GOT3 (cell line): ENCODE results near the gene TM2D3.

Source experiments
- DNase-seq: peaks from one replicate; lab custom pipeline; 2025; ENCODE audit warnings: mixed read lengths; lab: John Stamatoyannopoulos, UW

TM2D3 gene

GRCh38 chr15:101623367-101624304 lies 28.5 kb downstream of the TM2D3 start:
- DNase-seq: no peak

- DNase-seq: no peak
These were observed 30.2 kb downstream of the TM2D3 start for GRCh38 chr15:101621961-101622360.

DNA sequence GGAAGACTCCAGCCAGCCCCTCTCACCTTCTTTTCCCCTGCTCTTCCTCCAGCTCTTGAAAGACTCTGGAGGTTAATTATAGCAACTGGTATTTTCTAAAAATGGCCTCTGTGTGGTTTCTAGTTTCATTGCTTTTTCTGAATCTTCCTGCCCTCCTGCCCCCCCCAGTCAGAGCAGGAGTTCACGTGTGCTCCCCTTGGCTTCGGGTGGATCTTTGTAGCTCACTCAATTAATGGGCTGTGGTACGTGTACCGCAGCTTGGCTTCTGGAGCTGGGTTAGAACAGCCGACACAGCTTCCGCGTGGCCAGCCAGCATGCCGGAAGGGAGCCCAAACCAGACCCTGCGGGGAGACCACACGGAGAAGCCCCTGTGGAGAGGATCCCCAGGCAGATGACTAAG lies 31.5 kb downstream of the TM2D3 start:
- DNase-seq: no peak

GRCh38 chr15:101619615-101619865 lies 32.6 kb downstream of the TM2D3 start:
- no peak for DNase-seq

DNA sequence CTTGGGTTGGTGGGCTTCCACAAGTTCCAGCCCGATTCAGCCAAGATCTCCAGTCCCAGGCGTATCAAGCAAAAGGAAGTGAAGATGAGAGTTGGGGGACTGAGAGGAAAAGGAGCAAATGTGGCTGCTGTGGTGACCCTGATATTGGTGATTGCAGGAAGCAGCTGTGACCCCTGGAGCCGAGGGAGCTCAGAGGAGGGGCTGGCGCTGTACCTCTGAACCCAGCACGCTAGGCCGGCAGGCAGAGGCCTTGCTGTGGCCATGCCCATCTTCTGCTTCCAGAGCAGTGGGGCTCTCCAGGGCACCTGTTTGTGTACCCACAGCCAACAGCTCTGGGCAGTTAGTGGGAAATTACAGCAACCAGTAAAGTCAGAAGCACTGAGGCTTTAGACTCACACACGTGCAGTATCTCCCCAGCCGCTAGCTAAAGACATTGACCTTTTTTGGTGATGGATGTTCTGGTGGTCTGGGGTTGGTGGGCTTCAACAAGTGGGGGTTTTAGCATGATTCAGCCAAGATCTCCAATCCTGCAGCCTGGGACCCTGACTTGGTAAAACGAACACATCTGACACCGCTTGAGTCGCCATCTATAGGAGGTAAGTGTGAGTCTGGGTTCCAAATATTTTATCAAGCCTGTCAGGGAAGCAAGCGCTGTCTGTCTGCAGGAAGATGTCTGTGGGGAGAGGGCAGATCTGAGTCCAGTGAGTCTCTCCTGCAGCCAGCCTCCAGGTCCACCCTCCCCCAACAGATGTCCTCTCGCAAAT lies 33.1 kb downstream of the TM2D3 start:
- no peak for DNase-seq

- no peak for DNase-seq
These were observed 34.1 kb downstream of the TM2D3 start for GRCh38 chr15:101618076-101618475.

GRCh38 chr15:101617390-101617965 lies 34.7 kb downstream of the TM2D3 start:
- no peak for DNase-seq

DNA sequence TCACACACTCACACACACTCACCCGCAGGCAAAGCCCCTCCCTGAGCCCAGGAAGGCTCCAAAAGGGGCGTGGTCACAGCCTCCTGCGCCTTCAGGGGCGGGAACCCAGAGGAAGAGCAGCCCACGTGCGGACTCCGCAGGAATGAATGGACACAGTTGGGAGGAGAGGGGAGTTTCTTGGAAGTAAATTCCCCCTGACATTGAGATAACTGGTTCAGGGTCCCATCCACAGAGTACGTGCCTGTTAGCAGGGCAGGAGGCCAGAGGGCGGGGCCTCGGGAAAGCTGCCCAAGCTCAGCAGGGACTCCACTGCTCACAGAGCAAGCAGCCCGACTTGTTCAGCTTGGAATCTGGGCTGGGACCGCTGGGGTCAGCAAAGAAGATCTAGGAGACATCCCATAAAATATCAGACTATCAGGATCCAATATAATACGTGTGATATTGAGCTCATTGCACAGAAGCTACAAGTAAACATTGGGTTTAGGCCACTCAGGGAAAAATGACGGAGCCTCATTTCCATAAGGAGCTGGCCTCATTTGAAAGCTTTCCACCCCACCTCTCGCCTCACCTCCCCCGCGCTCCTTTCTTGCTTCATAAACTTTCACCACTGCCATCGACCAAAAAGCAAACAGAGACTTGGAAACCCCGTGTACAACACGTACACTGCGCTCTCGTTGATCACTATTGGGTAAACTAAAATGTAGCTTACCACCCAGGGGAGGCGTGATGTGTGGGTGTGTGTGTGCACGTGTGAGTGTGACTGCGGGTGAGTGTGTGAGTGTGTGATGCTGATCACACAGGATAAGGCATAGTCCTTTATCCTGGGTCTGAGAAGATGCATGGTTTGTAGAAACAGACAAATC lies 36.0 kb downstream of the TM2D3 start:
- no peak for DNase-seq

GRCh38 chr15:101615414-101615985 lies 36.7 kb downstream of the TM2D3 start:
- no peak for DNase-seq

DNA sequence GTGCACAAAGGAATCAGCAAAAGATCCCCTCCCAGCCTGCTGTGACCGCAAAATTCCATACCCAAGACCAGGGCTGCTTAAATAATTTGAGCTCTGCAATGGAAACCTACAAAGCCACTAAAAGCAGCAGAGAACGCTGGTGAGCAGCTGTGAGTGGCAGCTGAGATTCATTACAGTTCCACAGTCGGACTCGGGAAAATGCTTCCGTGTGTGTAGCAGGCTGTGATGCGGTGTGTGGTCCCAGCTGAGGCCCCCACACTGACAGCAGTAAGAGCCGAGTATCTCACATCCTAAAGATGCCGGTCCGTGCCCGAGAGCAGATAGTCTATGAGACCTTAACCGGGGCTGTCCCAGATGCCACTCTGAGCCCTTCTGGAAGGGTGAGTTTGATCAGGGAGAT lies 37.4 kb downstream of the TM2D3 start:
- DNase-seq: no peak

DNA sequence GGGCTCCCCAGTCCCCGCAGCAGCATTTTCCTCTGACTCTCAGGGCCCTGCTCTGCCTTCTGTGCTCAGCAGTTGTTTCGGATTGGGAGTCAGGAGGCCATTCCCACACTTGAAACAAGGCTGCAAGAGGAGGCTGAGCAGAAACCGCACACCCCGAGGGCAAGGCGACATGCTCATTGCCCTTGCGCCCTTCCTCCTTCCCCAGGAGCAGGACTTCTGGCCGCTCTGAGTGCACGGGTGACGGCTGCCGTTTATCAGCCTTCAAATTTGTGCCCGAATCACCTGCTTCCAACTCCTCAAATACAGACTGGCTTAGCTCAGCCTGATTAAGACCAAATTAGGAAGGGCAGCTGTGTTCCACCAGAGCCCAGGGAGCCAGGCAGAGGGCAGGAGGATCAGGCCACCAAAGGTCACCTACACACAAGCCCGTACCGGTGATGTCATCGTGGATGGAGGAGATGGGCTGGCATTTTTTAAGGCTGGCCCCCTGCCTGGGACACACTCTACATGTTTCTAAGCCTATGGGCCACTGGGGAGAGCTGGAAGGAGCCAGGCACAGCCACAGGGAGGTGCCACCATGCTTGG lies 38.1 kb downstream of the TM2D3 start:
- DNase-seq: no peak

- DNase-seq: no peak
These were observed 38.8 kb downstream of the TM2D3 start for GRCh38 chr15:101613130-101614000.

- DNase-seq: no peak
These were observed 39.5 kb downstream of the TM2D3 start for GRCh38 chr15:101612676-101613075.

- DNase-seq: no peak
These were observed 40.4 kb downstream of the TM2D3 start for GRCh38 chr15:101611580-101612299.

DNA sequence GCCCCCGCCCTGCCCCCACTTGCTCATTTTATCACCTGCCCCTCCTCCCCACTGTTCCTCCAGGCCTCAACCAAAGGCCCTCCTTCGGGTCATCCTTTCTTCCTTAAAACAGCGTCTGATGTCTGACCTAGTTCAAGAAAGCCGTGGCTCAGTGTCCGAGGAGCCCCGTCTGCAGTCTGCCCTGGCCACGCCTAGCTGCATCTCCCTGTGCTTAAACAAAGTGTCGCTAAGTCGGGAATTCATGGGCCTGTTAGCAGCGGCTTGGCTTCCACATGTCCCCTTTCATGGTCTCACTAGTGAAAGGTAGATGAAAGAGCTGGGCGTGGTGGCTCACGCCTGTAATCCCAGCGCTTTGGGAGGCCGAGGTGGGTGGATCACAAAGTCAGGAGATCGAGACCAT lies 41.2 kb downstream of the TM2D3 start:
- DNase-seq: no peak

GRCh38 chr15:101610611-101611000 lies 41.6 kb downstream of the TM2D3 start:
- no peak for DNase-seq

DNA sequence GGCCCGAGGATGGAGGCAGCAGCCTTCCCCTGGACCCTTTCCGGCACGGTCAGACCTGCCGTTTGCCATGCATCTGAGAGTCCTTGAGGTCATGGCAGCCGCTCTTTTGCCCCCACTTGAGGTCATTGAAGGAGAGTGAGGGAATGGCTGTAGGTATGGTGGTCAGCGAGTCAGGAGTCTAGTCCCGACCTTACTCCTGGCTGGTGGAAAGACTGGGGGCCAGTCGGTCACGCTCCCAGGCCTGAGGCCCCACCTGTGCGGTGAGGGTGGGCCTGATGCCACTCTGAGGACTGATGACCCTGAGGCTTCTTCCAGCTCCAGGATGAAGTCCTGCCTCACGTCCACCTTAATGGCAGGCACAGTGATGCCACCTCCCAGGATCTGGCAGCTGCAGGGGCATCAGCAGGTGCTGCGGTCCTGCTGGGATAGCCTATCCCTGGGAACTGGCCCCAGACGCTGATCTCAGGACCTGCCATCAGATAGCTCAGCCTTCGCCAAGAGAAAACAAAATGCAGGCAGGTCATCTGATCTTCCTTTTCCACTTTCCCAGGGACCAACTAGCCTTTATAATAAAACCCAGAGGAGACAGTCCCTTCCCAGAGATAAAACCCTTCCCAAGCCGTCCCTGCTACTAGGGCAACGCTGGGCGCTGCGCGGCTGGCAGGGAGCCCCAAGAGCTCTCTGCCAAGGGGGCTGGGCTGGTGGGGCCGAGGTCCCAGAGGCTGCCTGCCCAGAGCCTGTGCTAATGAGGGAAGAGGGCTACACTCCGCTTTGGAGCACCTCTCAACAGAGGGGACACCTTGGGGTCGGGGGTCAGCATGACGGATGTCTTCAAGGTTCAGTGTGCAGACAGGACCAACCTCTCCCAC lies 42.2 kb downstream of the TM2D3 start:
- no peak for DNase-seq

DNA sequence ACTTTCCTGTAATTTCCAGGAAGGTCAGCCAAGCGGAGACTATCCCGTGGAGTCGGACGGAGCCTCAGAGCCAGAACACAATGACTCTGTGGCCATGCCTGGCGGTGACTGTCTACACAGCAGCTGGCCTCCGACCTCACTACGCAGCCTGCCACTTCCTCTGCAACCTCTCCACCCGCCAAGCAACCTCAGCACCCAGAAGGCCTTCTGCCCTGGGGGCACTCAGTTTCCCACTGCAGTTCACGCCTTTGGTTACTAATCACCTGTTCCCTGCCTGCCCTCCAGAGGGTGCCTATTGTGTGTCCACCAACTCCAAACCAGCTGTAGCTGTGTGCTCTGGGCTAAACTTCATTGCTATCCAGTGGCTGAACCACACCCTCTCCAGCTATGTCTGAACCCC lies 44.0 kb downstream of the TM2D3 start:
- DNase-seq: no peak

DNA sequence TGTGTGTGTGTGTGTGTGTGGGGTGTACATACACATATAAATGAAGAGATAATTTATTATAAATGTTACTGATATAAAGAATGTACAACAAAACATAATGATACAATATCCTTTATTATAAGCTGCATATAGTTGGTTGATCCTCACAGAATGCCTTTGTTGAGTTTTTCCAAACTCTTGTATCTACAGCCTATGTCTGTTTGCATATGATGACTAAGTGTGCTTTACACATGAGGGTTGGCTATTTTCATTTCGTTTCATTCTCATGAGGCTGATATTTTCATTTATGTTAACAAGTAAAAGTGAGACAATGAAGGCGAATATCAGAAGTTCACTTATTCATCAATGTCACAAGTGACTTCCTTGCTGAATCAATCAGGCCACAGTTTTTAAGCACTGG lies 45.1 kb downstream of the TM2D3 start:
- no peak for DNase-seq
